ENCODE measurements around the gene CD28.

Gene CD28

GRCh38 chr2:203706403-203706802 lies at the start of gene CD28:
CD28 (plus strand) TSS chr2:203706639; CDS start chr2:203706697, 58 bp downstream.
- no peak for DNase-seq (ENCODE audit: low spot score)

GRCh38 chr2:203659331-203660049 lies 46.9 kb upstream of the CD28 start:
- no peak for DNase-seq (ENCODE audit: low spot score)

- DNase-seq (ENCODE audit: low spot score), result no peak
These were observed 46.0 kb upstream of the CD28 start for GRCh38 chr2:203660465-203660864.

GRCh38 chr2:203661279-203661908 lies 45.0 kb upstream of the CD28 start:
- DNase-seq (ENCODE audit: low spot score), result no peak

GRCh38 chr2:203662487-203662886 lies 44.0 kb upstream of the CD28 start:
- DNase-seq (ENCODE audit: low spot score), result no peak

GRCh38 chr2:203662951-203663350 lies 43.5 kb upstream of the CD28 start:
- DNase-seq (ENCODE audit: low spot score), result no peak

GRCh38 chr2:203664029-203664755 lies 42.2 kb upstream of the CD28 start:
- no peak for DNase-seq (ENCODE audit: low spot score)

- DNase-seq (ENCODE audit: low spot score), result no peak
These were observed 38.6 kb upstream of the CD28 start for GRCh38 chr2:203667838-203668237.

- DNase-seq (ENCODE audit: low spot score), result no peak
These were observed 36.6 kb upstream of the CD28 start for GRCh38 chr2:203669820-203670219.

- DNase-seq (ENCODE audit: low spot score), result no peak
These were observed 35.5 kb upstream of the CD28 start for GRCh38 chr2:203670939-203671338.

GRCh38 chr2:203671876-203672275 lies 34.6 kb upstream of the CD28 start:
- no peak for DNase-seq (ENCODE audit: low spot score)

- no peak for DNase-seq (ENCODE audit: low spot score)
These were observed 33.6 kb upstream of the CD28 start for GRCh38 chr2:203672856-203673255.

GRCh38 chr2:203673933-203674332 lies 32.5 kb upstream of the CD28 start:
- DNase-seq (ENCODE audit: low spot score), result no peak

GRCh38 chr2:203675086-203675485 lies 31.4 kb upstream of the CD28 start:
- no peak for DNase-seq (ENCODE audit: low spot score)

- DNase-seq (ENCODE audit: low spot score), result no peak
These were observed 27.5 kb upstream of the CD28 start for GRCh38 chr2:203678971-203679370.

- no peak for DNase-seq (ENCODE audit: low spot score)
These were observed 27.0 kb upstream of the CD28 start for GRCh38 chr2:203679401-203679800.

GRCh38 chr2:203681978-203682377 lies 24.5 kb upstream of the CD28 start:
- DNase-seq (ENCODE audit: low spot score), result no peak

- no peak for DNase-seq (ENCODE audit: low spot score)
These were observed 23.7 kb upstream of the CD28 start for GRCh38 chr2:203682688-203683130.

GRCh38 chr2:203683421-203683820 lies 23.0 kb upstream of the CD28 start:
- no peak for DNase-seq (ENCODE audit: low spot score)

GRCh38 chr2:203683932-203684556 lies 22.4 kb upstream of the CD28 start:
- peak; percentile 45 for DNase-seq (ENCODE audit: low spot score)

GRCh38 chr2:203685081-203685621 lies 21.3 kb upstream of the CD28 start:
- DNase-seq (ENCODE audit: low spot score), result peak; percentile 65

- no peak for DNase-seq (ENCODE audit: low spot score)
These were observed 20.5 kb upstream of the CD28 start for GRCh38 chr2:203685789-203686420.
